Loucy (cell line): Measurements from ENCODE around the gene EDEM2.

Experiments used
- H2AFZ ChIP-seq: fragments of 200-600 bp; sonication (generic); 2 replicates; pipeline ENCODE4 v1.6.0; 2016; ENCODE audit warnings: antibody characterized with exemption, mild to moderate bottlenecking, low read length, moderate library complexity
- H3F3A ChIP-seq: fragments of 200-600 bp; 2 replicates; pipeline ENCODE4 v1.6.0; 2016; ENCODE audit warnings: antibody characterized with exemption, low read depth, mild to moderate bottlenecking
- H3K27me3 ChIP-seq: fragments of 200-600 bp; sonication (generic); 2 replicates; pipeline ENCODE4 v1.6.1; 2014; ENCODE audit warnings: low read length, mild to moderate bottlenecking; ENCODE audit not compliant: insufficient read depth, poor library complexity, severe bottlenecking
- H3K36me3 ChIP-seq: fragments of 200-600 bp; sonication (generic); 2 replicates; pipeline ENCODE4 v1.6.1; 2016; ENCODE audit warnings: low read length; ENCODE audit not compliant: insufficient read depth
- H3K4me1 ChIP-seq: fragments of 200-600 bp; sonication (generic); 2 replicates; pipeline ENCODE4 v1.5.1; 2014; ENCODE audit warnings: low read length, mild to moderate bottlenecking; ENCODE audit not compliant: insufficient read depth, poor library complexity, severe bottlenecking
- H3K4me2 ChIP-seq: fragments of 200-600 bp; sonication (generic); 2 replicates; pipeline ENCODE4 v1.6.0; 2014; ENCODE audit warnings: antibody characterized with exemption, low read length, low read depth, mild to moderate bottlenecking; ENCODE audit not compliant: poor library complexity, severe bottlenecking
- H3K4me3 ChIP-seq: fragments of 200-600 bp; sonication (generic); 2 replicates; pipeline ENCODE4 v1.5.1; 2014; ENCODE audit warnings: low read length, mild to moderate bottlenecking, mixed read lengths; ENCODE audit not compliant: poor library complexity, severe bottlenecking
- H3K79me2 ChIP-seq: fragments of 200-600 bp; sonication (generic); 2 replicates; pipeline ENCODE4 v1.6.1; 2014; ENCODE audit warnings: low read length; ENCODE audit not compliant: insufficient read depth
- H3K9ac ChIP-seq: fragments of 200-600 bp; sonication (generic); 2 replicates; pipeline ENCODE4 v1.6.0; 2014; ENCODE audit warnings: mild to moderate bottlenecking, low read depth, low read length, moderate library complexity; ENCODE audit not compliant: poor library complexity, severe bottlenecking
- H3K9me2 ChIP-seq: fragments of 200-600 bp; sonication (generic); replicated peaks from 2 replicates; pipeline ENCODE4 v1.6.1; 2016; ENCODE audit warnings: low read depth, low read length, mixed read lengths
- H3K9me3 ChIP-seq: fragments of 200-600 bp; sonication (generic); 2 replicates; pipeline ENCODE4 v1.6.1; 2014; ENCODE audit warnings: mild to moderate bottlenecking, antibody characterized with exemption, low read length, low read depth; ENCODE audit not compliant: insufficient read depth
- H4K20me1 ChIP-seq: fragments of 200-600 bp; sonication (generic); 2 replicates; pipeline ENCODE4 v1.6.0; 2014; ENCODE audit warnings: antibody characterized with exemption, low read length, mild to moderate bottlenecking; ENCODE audit not compliant: insufficient read depth, poor library complexity, severe bottlenecking
- CTCF ChIP-seq: fragments of 200-600 bp; sonication (generic); conservative IDR thresholded peaks from 2 replicates; pipeline ENCODE4 v1.5.1; 2014; ENCODE audit warnings: mild to moderate bottlenecking, antibody characterized with exemption, low read length
- EZH2phosphoT487 ChIP-seq: fragments of 200-600 bp; IDR thresholded peaks from 2 replicates; pipeline ENCODE4 v1.6.1; 2018; ENCODE audit warnings: antibody characterized with exemption, mild to moderate bottlenecking, moderate library complexity, borderline replicate concordance

Gene EDEM2

GRCh38 chr20:35091816-35092523, 55.2 kb downstream of the EDEM2 start:
- Histone ChIP-seq H3K4me2 (peak overlapping the region; percentile 94), H3K9me2 (no peaks in the 10 kb centered on the region), H3K27me3 (no peaks in the 10 kb centered on the region), H3K79me2 (peaks cover 53% of the 10 kb centered on the region), H2AFZ (peak overlapping the region; percentile 100), H3K4me3 (peak overlapping the region; percentile 86), H3K36me3 (no peaks in the 10 kb centered on the region), H3K9ac (peak overlapping the region; percentile 85), H3K4me1 (peaks cover 35% of the 10 kb centered on the region), H4K20me1 (peaks cover 38% of the 10 kb centered on the region), H3F3A (no peaks in the 10 kb centered on the region; the same call in 1 of the 2 replicates), H3K9me3 (no peaks in the 10 kb centered on the region)
- TF ChIP-seq CTCF (no peak), EZH2phosphoT487 (no peak)

- peak overlapping the region; percentile 77 for H3K4me2 ChIP-seq
- no peak for TF ChIP-seq EZH2phosphoT487
- TF ChIP-seq CTCF = no peak
Measured at GRCh38 chr20:35088231-35089145, 58.6 kb downstream of the EDEM2 start.

GRCh38 chr20:35087791-35088190, 59.3 kb downstream of the EDEM2 start:
- peak overlapping the region; percentile 77 for H3K4me2 ChIP-seq
- H3K9me2 ChIP-seq = no peaks in the 10 kb centered on the region
- no peaks in the 10 kb centered on the region for H3K36me3 ChIP-seq
- peaks cover 63% of the 10 kb centered on the region for H4K20me1 ChIP-seq
- no peaks in the 10 kb centered on the region for H3K9me3 ChIP-seq
- TF ChIP-seq EZH2phosphoT487 (no peak), CTCF (no peak)
- peaks cover 90% of the 10 kb centered on the region for H3K79me2 ChIP-seq
- H3K4me3 ChIP-seq = peak overlapping the region; percentile 54
- no peaks in the 10 kb centered on the region for H3K27me3 ChIP-seq
- peaks cover 47% of the 10 kb centered on the region for H3K4me1 ChIP-seq
- peak overlapping the region; percentile 18 for H3K9ac ChIP-seq
- no peaks in the 10 kb centered on the region for H3F3A ChIP-seq
- no peak overlapping the region for H2AFZ ChIP-seq

More at GRCh38 chr20:35088231-35089145, 58.6 kb downstream of the EDEM2 start:
- Histone ChIP-seq H3K36me3 (no peaks in the 10 kb centered on the region), H3K4me1 (peaks cover 50% of the 10 kb centered on the region), H3K79me2 (peaks cover 83% of the 10 kb centered on the region), H3F3A (no peaks in the 10 kb centered on the region), H3K4me3 (peak overlapping the region; percentile 54), H3K27me3 (no peaks in the 10 kb centered on the region), H3K9ac (peak overlapping the region; percentile 18), H2AFZ (no peak overlapping the region), H4K20me1 (peaks cover 56% of the 10 kb centered on the region), H3K9me3 (no peaks in the 10 kb centered on the region), H3K9me2 (no peaks in the 10 kb centered on the region)
